Measurements from ENCODE around the gene PICK1.

DNA sequence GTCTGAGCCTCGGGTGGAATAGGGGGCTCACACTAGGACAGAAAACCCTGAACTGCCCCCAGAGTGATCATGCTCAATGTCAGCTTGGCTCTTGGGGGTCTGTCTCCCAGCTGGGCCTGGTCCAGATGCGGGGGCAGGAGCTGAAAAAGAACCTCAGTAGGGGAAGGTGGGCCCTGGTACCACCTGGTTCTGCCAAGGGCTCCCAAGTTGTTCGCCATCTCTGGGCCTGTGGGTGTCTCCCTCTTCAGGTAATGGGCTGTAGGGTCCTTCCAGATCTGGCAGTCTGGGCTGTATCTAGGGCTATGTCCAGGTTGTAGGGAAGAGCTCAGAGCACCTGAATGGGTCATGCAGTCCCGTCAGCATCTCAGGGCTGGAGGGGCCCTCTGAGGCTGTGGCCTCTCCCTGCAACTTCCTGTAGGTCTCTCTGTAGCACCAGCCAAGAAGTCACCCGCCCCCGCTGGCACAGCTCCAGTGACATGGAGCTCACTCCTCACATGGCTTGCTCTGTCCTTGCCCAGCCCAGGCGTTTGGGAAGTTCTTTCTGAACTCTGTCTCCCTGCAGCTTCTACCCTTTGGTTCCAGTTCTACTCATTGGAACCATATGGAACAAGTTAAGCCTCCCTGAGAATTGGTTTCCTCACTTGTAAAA, 39.8 kb upstream of the PICK1 start:
- TF ChIP-seq, protein P1, sequence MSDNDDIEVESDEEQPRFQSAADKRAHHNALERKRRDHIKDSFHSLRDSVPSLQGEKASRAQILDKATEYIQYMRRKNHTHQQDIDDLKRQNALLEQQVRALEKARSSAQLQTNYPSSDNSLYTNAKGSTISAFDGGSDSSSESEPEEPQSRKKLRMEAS (IDR thresholded peaks at IDR 0.05): no peak
- TF ChIP-seq BACH1 (IDR thresholded peaks at IDR 0.05; ENCODE audit: low read length) (no peak), SP2 (IDR thresholded peaks at IDR 0.05; ENCODE audit: low read length) (no peak), CEBPB (IDR thresholded peaks at IDR 0.05; ENCODE audit: low read depth, low read length) (no peak), SP4 (IDR thresholded peaks at IDR 0.05; ENCODE audit: low read length) (no peak), NRF1 (IDR thresholded peaks at IDR 0.05; ENCODE audit: low read depth, low read length) (no peak), SIN3A (conservative IDR thresholded peaks at IDR 0.05 in 1 of 2, IDR thresholded peaks at IDR 0.05 in 1 of 2; ENCODE audit: low read depth in 1 of 2, low read length in 2 of 2) (no peak)
- TF ChIP-seq, protein P2, sequence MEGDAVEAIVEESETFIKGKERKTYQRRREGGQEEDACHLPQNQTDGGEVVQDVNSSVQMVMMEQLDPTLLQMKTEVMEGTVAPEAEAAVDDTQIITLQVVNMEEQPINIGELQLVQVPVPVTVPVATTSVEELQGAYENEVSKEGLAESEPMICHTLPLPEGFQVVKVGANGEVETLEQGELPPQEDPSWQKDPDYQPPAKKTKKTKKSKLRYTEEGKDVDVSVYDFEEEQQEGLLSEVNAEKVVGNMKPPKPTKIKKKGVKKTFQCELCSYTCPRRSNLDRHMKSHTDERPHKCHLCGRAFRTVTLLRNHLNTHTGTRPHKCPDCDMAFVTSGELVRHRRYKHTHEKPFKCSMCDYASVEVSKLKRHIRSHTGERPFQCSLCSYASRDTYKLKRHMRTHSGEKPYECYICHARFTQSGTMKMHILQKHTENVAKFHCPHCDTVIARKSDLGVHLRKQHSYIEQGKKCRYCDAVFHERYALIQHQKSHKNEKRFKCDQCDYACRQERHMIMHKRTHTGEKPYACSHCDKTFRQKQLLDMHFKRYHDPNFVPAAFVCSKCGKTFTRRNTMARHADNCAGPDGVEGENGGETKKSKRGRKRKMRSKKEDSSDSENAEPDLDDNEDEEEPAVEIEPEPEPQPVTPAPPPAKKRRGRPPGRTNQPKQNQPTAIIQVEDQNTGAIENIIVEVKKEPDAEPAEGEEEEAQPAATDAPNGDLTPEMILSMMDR (IDR thresholded peaks at IDR 0.05; ENCODE audit: control extremely low read depth in 1 of 3, insufficient read depth in 1 of 3, low read depth in 1 of 3, low read length in 3 of 3): peak; percentile 8 to 32 (median 19); a peak in 2 of 4 replicates
